HL-60 (cell line): ENCODE data around the gene RBM12.
"Not testable (repeated sequence)": the region's sequence is repeated elsewhere in the genome, so short reads cannot be mapped to it uniquely, and the experiment has no call there.

ENCODE experiments used
- GABPA ChIP-seq: IDR thresholded peaks from 2 replicates; pipeline ENCODE4 v1.6.1; 2012; ENCODE audit warnings: low read depth
- POLR2AphosphoS5 ChIP-seq: IDR thresholded peaks from 2 replicates; pipeline ENCODE4 v1.6.1; 2012; ENCODE audit warnings: low read depth
- SPI1 ChIP-seq: IDR thresholded peaks from 2 replicates; pipeline ENCODE4 v1.6.1; 2012; ENCODE audit warnings: low read depth, mild to moderate bottlenecking, borderline replicate concordance
- TF ChIP-seq, protein P1 (sequence below): IDR thresholded peaks from one replicate; pipeline ENCODE4 v1.5.1; 2011; ENCODE audit warnings: low read length, control low read depth, inconsistent platforms; ENCODE audit not compliant: insufficient read depth
- TF ChIP-seq, protein P2 (sequence below): IDR thresholded peaks from 2 replicates; pipeline ENCODE4 v1.6.1; 2012; ENCODE audit warnings: low read depth; ENCODE audit not compliant: insufficient replicate concordance

DNA sequence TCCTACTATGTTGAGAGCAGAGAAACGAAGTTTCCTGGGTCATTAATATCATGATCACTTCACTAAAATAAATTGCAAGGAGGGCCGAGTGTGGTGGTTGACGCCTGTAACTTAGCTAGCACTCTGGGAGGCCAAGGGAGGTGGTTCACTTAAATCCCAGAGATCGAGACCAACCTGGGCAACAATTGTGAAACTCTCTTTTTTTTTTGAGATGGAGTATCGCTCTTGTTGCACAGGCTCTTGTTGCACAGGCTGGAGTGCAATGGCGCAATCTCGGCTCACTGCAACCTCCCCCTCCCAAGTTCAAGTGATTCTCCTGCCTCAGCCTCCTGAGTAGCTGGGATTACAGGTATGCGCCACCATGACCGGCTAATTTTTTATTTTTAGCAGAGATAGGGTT lies 48.4 kb upstream of the RBM12 start:
- TF ChIP-seq, protein P1, sequence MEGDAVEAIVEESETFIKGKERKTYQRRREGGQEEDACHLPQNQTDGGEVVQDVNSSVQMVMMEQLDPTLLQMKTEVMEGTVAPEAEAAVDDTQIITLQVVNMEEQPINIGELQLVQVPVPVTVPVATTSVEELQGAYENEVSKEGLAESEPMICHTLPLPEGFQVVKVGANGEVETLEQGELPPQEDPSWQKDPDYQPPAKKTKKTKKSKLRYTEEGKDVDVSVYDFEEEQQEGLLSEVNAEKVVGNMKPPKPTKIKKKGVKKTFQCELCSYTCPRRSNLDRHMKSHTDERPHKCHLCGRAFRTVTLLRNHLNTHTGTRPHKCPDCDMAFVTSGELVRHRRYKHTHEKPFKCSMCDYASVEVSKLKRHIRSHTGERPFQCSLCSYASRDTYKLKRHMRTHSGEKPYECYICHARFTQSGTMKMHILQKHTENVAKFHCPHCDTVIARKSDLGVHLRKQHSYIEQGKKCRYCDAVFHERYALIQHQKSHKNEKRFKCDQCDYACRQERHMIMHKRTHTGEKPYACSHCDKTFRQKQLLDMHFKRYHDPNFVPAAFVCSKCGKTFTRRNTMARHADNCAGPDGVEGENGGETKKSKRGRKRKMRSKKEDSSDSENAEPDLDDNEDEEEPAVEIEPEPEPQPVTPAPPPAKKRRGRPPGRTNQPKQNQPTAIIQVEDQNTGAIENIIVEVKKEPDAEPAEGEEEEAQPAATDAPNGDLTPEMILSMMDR: not testable (repeated sequence)
- TF ChIP-seq, protein P2, sequence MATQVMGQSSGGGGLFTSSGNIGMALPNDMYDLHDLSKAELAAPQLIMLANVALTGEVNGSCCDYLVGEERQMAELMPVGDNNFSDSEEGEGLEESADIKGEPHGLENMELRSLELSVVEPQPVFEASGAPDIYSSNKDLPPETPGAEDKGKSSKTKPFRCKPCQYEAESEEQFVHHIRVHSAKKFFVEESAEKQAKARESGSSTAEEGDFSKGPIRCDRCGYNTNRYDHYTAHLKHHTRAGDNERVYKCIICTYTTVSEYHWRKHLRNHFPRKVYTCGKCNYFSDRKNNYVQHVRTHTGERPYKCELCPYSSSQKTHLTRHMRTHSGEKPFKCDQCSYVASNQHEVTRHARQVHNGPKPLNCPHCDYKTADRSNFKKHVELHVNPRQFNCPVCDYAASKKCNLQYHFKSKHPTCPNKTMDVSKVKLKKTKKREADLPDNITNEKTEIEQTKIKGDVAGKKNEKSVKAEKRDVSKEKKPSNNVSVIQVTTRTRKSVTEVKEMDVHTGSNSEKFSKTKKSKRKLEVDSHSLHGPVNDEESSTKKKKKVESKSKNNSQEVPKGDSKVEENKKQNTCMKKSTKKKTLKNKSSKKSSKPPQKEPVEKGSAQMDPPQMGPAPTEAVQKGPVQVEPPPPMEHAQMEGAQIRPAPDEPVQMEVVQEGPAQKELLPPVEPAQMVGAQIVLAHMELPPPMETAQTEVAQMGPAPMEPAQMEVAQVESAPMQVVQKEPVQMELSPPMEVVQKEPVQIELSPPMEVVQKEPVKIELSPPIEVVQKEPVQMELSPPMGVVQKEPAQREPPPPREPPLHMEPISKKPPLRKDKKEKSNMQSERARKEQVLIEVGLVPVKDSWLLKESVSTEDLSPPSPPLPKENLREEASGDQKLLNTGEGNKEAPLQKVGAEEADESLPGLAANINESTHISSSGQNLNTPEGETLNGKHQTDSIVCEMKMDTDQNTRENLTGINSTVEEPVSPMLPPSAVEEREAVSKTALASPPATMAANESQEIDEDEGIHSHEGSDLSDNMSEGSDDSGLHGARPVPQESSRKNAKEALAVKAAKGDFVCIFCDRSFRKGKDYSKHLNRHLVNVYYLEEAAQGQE: not testable (repeated sequence)
- TF ChIP-seq POLR2AphosphoS5, GABPA, SPI1: not testable (repeated sequence)
